ENCODE measurements around the gene ICOSLG. TPM values are rescaled to one million over a fixed set of nuclear protein-coding genes. Genes with fewer than 3 reads are reported as not detected.
"Not testable (repeated sequence)": the region's sequence is repeated elsewhere in the genome, so short reads cannot be mapped to it uniquely, and the experiment has no call there.

Gene ICOSLG
- total RNA-seq, 1 experiment from 2014 or later = 1.5 TPM

- CTCF ChIA-PET; H3K27me3 Mint-ChIP-seq (ENCODE audit: insufficient read depth, unreplicated experiment); intact Hi-C loops (cut with micrococcal nuclease); DNase-seq (ENCODE audit: unreplicated experiment); H3K9me3 Mint-ChIP-seq (ENCODE audit: unreplicated experiment); H3K36me3 Mint-ChIP-seq (ENCODE audit: insufficient read depth, unreplicated experiment); POLR2A ChIA-PET; H3K4me3 Mint-ChIP-seq (ENCODE audit: unreplicated experiment); H3K27ac Mint-ChIP-seq (ENCODE audit: low read depth, unreplicated experiment); BruUV-seq (replicated peaks); H3K4me1 Mint-ChIP-seq (ENCODE audit: insufficient read depth, unreplicated experiment): not testable (repeated sequence)
Observed at GRCh38 chr21:44218461-44218860, 22.3 kb downstream of the ICOSLG start.

GRCh38 chr21:44211978-44212377 is 28.8 kb downstream of the ICOSLG start:
- H3K4me1 Mint-ChIP-seq (ENCODE audit: insufficient read depth, unreplicated experiment); intact Hi-C loops (cut with micrococcal nuclease); H3K4me3 Mint-ChIP-seq (ENCODE audit: unreplicated experiment); POLR2A ChIA-PET; BruUV-seq (replicated peaks); DNase-seq (ENCODE audit: unreplicated experiment); H3K27me3 Mint-ChIP-seq (ENCODE audit: insufficient read depth, unreplicated experiment); H3K36me3 Mint-ChIP-seq (ENCODE audit: insufficient read depth, unreplicated experiment); H3K27ac Mint-ChIP-seq (ENCODE audit: low read depth, unreplicated experiment); CTCF ChIA-PET; H3K9me3 Mint-ChIP-seq (ENCODE audit: unreplicated experiment): not testable (repeated sequence)

- DNase-seq (ENCODE audit: unreplicated experiment); POLR2A ChIA-PET; intact Hi-C loops (cut with micrococcal nuclease); BruUV-seq (replicated peaks); H3K9me3 Mint-ChIP-seq (ENCODE audit: unreplicated experiment); CTCF ChIA-PET; H3K27ac Mint-ChIP-seq (ENCODE audit: low read depth, unreplicated experiment); H3K4me1 Mint-ChIP-seq (ENCODE audit: insufficient read depth, unreplicated experiment); H3K4me3 Mint-ChIP-seq (ENCODE audit: unreplicated experiment); H3K27me3 Mint-ChIP-seq (ENCODE audit: insufficient read depth, unreplicated experiment); H3K36me3 Mint-ChIP-seq (ENCODE audit: insufficient read depth, unreplicated experiment): not testable (repeated sequence)
Observed at GRCh38 chr21:44211574-44211973, 29.2 kb downstream of the ICOSLG start.

GRCh38 chr21:44207860-44208646 is 32.7 kb downstream of the ICOSLG start:
- POLR2A ChIA-PET; BruUV-seq (replicated peaks); H3K36me3 Mint-ChIP-seq (ENCODE audit: insufficient read depth, unreplicated experiment); intact Hi-C loops (cut with micrococcal nuclease); H3K4me1 Mint-ChIP-seq (ENCODE audit: insufficient read depth, unreplicated experiment); H3K4me3 Mint-ChIP-seq (ENCODE audit: unreplicated experiment); H3K9me3 Mint-ChIP-seq (ENCODE audit: unreplicated experiment); H3K27me3 Mint-ChIP-seq (ENCODE audit: insufficient read depth, unreplicated experiment); H3K27ac Mint-ChIP-seq (ENCODE audit: low read depth, unreplicated experiment); CTCF ChIA-PET: not testable (repeated sequence)
- DNase-seq (ENCODE audit: unreplicated experiment) = peak; percentile 9

- DNase-seq (ENCODE audit: unreplicated experiment); intact Hi-C loops (cut with micrococcal nuclease); H3K9me3 Mint-ChIP-seq (ENCODE audit: unreplicated experiment); BruUV-seq (replicated peaks); POLR2A ChIA-PET; CTCF ChIA-PET; H3K36me3 Mint-ChIP-seq (ENCODE audit: insufficient read depth, unreplicated experiment); H3K4me3 Mint-ChIP-seq (ENCODE audit: unreplicated experiment); H3K27ac Mint-ChIP-seq (ENCODE audit: low read depth, unreplicated experiment); H3K4me1 Mint-ChIP-seq (ENCODE audit: insufficient read depth, unreplicated experiment); H3K27me3 Mint-ChIP-seq (ENCODE audit: insufficient read depth, unreplicated experiment): not testable (repeated sequence)
Observed at GRCh38 chr21:44206698-44207676, 33.8 kb downstream of the ICOSLG start.

GRCh38 chr21:44206187-44206586 is 34.6 kb downstream of the ICOSLG start:
- H3K27me3 Mint-ChIP-seq (ENCODE audit: insufficient read depth, unreplicated experiment); intact Hi-C loops (cut with micrococcal nuclease); H3K9me3 Mint-ChIP-seq (ENCODE audit: unreplicated experiment); H3K36me3 Mint-ChIP-seq (ENCODE audit: insufficient read depth, unreplicated experiment); H3K27ac Mint-ChIP-seq (ENCODE audit: low read depth, unreplicated experiment); POLR2A ChIA-PET; DNase-seq (ENCODE audit: unreplicated experiment); CTCF ChIA-PET; BruUV-seq (replicated peaks); H3K4me1 Mint-ChIP-seq (ENCODE audit: insufficient read depth, unreplicated experiment); H3K4me3 Mint-ChIP-seq (ENCODE audit: unreplicated experiment): not testable (repeated sequence)

- H3K36me3 Mint-ChIP-seq (ENCODE audit: insufficient read depth, unreplicated experiment); POLR2A ChIA-PET; H3K4me1 Mint-ChIP-seq (ENCODE audit: insufficient read depth, unreplicated experiment); CTCF ChIA-PET; H3K4me3 Mint-ChIP-seq (ENCODE audit: unreplicated experiment); H3K9me3 Mint-ChIP-seq (ENCODE audit: unreplicated experiment); H3K27ac Mint-ChIP-seq (ENCODE audit: low read depth, unreplicated experiment); BruUV-seq (replicated peaks); DNase-seq (ENCODE audit: unreplicated experiment); H3K27me3 Mint-ChIP-seq (ENCODE audit: insufficient read depth, unreplicated experiment); intact Hi-C loops (cut with micrococcal nuclease): not testable (repeated sequence)
Observed at GRCh38 chr21:44202590-44203299, 38.0 kb downstream of the ICOSLG start.

GRCh38 chr21:44199997-44200396 is 40.7 kb downstream of the ICOSLG start:
- H3K9me3 Mint-ChIP-seq (ENCODE audit: unreplicated experiment); intact Hi-C loops (cut with micrococcal nuclease); DNase-seq (ENCODE audit: unreplicated experiment); H3K36me3 Mint-ChIP-seq (ENCODE audit: insufficient read depth, unreplicated experiment); H3K27ac Mint-ChIP-seq (ENCODE audit: low read depth, unreplicated experiment); H3K27me3 Mint-ChIP-seq (ENCODE audit: insufficient read depth, unreplicated experiment); H3K4me3 Mint-ChIP-seq (ENCODE audit: unreplicated experiment); BruUV-seq (replicated peaks); H3K4me1 Mint-ChIP-seq (ENCODE audit: insufficient read depth, unreplicated experiment); POLR2A ChIA-PET: not testable (repeated sequence)
- CTCF ChIA-PET = interaction anchor here (0.7 kb wide), 1 partner anchor 366 kb away, joined by 3 read pairs; no protein-coding TSS in a partner anchor

Measured in MCF 10A (cell line).